Eye (tissue), 1 donor: ENCODE results near the gene LIPG.
"Not testable (repeated sequence)": the region's sequence is repeated elsewhere in the genome, so short reads cannot be mapped to it uniquely, and the experiment has no call there.

ENCODE experiments used
- DNase-seq: peaks from one replicate; pipeline ENCODE4 v3.0.0-alpha.2; 2015

LIPG gene

DNA sequence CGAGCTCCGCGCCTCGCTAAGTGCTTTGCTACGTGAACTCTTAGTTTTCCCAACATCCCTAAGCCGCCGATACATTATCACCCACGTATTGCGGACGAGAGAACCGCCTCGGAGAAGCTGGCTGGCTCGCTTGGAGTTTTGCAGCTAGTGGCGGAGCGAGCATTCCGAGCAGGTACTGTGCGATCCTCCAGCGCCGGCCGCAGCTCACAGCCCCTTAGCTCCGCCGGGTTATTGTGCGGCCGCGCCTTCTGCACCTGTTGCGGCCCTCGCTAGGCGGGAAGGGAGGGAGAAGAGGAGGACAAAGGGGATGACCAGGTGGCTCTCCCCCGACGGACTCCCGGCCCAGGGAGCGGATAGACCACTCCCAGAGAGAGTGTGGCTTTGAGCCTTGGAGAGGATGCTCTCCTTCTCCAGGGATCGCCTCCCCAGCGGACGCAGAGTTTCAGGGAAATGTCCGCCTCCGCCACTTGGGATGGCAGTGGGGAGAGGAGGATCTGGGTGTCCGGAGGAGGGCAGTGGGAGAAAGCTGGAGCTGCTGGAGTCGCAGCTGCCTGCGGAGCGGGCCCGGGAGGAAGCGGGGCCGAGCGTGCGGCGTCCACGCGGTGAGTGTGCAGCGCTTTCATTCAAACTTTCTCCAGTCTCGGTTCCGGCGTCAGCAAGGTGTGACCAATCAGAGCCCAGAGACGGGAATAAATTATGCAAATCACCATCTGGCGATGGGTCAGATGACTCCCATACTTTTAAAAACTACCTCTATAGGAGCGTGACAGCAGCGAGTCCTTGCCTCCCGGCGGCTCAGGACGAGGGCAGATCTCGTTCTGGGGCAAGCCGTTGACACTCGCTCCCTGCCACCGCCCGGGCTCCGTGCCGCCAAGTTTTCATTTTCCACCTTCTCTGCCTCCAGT, at the start of gene LIPG:
Gene LIPG, plus strand, starts transcription at position 769 of the 905 bp plus-strand sequence. CDS start 252 bp downstream, outside the sequence.
- peak; percentile 91 for DNase-seq

DNA sequence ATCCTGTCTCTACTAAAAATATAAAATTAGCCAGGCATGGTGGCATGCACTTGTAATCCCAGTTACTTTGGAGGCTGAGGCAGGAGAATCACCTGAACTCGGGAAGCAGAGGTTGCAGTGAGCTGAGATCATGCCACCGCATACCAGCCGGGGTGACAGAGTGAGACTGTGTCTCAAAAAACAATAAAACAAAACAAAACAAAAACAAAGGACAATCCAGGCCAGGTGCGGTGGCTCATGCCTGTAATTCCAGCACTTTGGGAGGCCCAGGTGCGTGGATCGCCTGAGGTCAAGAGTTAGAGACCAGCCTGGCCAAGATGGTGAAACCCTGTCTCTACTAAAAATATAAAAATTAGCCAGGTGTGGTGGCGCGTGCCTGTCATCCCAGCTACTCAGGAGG, 49.0 kb upstream of the LIPG start:
- DNase-seq: not testable (repeated sequence)

DNA sequence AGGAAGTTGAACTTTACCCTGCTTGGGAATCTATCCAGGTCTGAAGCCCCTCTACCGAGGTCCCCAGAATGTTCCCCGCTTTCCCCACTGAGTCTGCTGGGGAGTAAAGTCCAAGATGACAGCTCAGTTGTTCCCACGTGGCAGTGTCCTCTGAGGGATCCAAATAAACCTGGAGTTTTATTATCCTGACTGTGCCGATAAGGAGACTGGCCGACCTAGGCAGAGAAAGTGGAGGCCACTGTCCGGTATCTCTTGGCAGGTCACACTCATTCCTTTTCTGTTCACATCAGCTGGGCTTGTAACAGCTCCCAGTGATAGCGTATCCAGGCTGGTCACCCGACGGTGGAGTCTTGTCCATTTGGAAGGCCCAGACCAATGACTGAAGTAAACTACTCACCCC, 47.3 kb upstream of the LIPG start:
- DNase-seq: no peak

DNA sequence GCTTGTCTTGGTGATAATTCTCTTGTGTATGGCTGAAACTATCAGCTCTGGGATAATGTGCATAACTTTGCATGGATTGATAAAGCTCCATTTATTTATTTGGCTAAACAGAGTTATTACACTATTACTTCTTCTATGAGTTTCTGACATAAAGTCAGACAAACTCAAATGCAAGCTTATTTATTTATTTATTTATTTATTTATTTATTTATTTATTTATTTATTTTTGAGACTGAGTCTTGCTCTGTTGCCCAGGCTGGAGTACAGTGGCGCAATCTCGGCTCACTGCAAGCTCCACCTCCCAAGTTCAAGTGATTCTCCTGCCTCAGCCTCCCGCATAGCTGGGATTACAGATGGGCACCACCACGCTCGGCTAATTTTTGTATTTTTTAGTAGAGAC, 46.9 kb upstream of the LIPG start:
- DNase-seq: not testable (repeated sequence)

DNA sequence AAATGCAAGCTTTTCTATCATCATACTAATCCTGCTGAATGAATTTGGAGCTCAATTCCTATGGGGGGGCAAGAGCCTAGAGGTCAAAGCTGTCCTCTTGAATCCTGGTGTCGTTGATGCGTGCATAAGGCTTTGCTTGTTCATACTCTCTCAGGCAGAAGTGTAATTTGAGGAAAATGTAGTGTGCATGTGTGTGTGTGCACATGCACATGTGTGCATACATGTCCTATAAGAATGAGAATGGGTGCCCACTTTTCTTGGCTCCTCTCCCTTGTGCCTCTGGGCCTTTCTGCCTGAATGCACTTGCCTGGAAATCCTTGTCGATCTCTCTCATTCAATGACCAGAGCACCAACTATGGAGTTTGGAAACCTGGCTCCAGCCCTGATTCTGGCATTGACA, 46.3 kb upstream of the LIPG start:
- DNase-seq: peak; percentile 69

DNA sequence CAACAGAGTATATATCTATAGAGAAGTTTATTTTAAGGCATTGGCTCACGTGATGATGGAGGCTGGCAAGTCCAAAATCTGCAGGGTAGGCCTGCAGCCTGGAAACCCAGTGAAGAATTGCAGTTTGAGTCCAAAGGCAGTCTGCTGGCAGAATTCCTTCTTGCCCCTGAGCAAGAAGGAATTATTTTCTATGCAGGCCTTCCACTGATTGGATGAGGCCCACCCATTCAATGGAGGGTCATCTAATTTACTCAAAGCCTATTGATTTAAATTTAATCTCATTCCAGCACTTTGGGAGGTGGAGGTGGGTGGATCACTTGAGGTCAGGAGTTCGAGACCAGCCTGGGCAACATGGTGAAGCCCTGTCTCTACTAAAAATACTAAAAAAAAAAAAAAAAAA, 44.4 kb upstream of the LIPG start:
- no peak for DNase-seq

DNA sequence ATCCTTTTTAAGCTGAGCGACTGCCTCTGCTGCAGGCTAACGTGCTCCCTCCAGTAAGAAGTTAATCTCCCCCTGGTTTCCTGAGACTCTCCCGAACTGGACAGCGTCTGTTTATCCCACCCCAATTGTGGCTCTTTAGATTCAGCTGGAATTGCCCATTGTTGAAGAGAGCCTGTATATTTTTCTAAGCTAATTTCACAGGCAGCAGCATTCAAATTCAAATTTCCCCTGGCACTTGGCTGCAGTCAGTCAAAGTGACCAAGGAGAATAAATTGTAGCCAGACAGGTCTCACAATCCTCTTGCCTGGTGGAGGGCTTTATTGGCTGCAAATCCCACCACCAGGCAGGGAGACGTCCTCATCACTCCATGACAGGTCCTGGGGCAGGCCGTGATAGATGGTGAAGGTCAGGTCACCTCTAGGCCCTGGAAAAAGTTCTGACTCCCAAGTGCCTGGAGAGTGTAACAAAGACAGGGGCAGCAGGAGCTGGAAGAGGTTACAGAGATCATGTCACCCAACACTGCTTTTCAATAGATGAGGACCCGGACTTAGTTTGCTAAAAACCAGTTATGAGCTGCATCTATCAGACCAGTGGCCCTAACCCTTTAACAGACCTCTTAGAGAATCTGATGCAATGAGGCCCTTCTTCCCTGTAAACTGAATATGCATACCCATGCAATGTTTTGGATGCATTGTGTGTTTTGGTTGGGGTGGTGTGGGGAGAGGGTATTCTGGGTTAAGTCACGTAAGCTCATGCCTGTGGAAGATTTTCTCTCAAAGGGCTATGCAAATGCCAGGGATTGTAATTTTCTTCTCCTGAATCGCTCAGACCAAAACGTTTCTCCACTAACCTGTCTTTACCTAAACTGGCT, 42.5 kb upstream of the LIPG start:
- no peak for DNase-seq

DNA sequence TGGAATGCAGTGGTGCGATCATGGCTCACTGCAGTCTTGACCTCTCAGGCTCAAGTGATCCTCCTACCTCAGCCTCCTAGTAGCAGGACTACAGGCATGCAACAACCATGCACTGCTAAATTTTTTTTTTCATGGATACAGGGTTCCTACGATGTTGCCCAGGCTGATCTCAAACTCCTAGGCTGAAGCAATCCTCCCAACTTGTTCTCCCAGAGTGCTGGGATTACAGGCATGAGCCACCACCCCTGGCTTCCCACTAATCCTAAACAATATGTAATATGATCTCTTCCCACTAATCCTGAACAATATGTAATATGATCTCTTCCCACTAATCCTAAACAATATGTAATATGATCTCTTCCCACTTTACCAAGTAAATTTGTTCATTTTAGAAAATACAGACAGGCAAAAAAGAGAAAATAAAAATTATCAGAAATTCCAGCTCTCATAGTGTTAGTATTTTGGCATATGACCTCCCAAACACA, 41.2 kb upstream of the LIPG start:
- no peak for DNase-seq

DNA sequence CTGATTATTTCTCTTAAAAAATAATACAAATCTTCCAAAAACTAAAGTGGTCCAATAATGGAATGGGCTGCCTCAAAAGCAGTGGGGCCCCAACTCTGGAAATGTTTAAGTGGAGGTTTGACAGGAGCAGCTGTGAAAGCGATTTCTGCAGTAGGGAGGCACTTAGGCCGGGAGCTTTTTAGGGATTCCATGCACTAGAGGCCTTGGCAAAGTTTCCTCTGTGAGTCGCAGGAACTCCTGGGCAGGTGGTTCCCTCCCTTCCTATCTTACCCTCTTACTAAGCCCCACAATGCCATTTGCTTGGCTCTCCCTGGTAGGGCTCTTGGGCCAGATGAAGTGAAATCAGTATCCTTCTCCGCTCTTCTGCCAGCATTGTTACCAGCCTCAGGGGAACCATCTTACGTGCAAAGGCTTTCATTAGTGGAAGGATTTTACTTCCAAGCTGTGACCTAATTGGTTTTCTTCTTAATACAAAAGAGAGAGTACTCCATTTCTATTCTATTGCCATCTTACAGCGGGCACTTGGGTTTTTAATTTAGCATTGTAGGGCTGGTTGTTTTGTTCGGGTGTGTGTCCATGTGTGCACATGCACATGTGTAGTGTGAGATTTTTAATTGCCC, 40.5 kb upstream of the LIPG start:
- peak; percentile 37 for DNase-seq

DNA sequence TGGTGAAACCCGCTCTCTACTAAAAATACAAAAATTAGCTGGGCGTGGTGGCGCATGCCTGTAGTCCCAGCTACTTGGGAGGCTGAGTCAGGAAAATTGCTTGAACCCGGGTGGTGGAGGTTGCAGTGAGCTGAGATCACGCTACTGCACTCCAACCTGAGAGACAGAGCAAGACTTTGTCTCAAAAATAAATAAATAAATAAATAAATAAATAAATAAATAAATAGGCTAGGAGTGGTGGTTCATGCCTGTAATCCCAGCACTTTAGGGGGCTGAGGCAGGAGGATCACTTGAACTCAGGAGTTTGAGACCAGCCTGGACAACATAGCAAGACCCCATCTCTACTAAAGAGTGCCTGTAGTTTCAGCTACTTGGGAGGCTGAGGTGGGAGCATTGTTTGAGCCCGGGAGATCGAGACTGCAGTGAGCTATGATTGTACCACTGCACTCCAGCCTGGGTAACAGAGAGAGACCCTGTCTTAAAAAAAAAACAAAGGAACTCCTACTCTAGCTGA, 38.2 kb upstream of the LIPG start:
- not testable (repeated sequence) for DNase-seq

DNA sequence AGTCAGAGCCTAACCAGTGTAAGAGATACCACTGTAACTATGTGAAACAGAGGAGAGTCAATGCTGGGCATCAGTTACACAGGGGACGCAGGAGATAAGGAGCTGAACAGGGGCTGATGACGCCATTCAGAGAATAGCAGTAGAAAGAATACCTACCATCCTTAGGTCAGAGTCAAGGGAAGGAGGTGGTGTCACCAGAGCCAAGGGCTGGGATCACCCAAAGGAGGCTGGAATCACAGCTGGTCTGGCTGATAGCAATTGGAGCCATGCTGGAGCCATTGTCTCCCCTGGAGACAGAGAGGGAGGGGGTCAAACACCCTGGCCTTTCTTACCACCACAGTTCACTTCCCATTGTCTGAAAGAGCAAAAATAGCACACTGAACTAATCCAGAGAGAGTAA, 37.5 kb upstream of the LIPG start:
- DNase-seq: no peak

DNA sequence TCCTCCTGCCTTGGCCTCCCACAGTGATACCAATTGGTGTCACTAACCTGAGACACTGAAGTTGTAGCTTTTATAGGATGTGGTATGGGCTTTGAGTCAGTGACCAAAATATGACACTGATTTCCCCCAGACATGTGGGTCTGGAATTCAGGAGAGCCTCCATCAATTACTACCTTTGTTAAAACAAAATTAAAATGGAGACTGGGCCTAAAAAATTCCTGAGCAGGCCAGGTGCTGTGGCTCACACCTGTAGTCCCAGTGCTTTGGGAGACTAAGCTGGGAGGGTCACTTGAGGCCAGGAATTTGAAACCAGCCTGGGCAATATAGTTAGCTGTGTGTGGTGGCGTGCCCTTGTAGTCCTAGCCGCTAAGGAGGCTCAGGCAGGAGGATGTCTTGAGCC, 36.9 kb upstream of the LIPG start:
- DNase-seq: no peak

DNA sequence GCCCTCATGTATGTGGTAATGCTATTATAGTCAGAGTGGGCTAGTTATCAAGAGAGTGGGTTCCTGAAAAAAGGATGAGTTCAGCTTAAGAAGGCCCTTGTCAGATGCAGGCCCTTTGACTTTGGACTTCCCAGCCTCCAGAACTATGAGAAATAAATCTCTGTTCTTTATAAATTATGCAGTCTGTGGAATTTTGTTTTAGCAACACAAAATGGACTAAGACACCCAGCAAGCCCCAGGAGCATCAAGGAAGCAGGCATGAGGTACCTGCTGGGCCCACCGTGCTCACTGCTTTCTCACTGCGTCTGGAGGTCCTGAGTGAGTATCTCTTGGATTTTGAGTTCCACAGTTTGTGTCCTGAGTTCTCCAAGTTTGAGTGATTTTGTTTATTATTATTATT, 35.9 kb upstream of the LIPG start:
- DNase-seq: no peak

DNA sequence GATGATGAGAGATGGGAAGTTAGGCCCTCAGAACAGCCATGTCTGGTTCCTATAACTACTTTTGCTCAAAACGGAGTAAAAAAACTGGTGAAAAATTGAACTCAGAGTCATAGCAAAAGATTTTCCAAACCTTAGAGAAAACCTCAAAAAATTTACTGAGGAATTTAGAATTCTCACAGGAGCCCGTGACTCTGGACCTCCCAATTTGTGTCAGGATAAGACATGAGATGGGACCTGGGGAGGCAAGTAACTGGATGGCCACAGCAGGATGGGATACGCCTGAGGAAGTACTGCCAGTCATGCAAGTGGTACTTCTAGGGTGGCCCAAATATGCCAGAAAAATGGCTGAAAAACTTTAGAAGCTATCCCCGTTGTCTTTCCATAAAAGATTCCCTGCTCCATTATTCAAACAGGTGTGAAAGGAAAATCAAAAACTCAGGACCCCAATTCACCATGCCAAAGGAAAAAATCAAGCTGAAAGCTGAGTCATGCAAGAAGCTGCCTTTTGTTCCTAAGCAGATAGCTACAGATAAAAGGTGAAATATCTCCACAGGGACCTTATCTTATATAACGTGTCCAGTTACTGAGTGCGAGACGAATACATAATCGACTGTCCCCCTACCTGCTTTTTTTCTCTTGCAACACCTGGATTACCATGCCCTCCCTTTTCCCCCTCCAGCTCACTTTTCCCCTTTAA, 34.1 kb upstream of the LIPG start:
- DNase-seq: no peak

DNA sequence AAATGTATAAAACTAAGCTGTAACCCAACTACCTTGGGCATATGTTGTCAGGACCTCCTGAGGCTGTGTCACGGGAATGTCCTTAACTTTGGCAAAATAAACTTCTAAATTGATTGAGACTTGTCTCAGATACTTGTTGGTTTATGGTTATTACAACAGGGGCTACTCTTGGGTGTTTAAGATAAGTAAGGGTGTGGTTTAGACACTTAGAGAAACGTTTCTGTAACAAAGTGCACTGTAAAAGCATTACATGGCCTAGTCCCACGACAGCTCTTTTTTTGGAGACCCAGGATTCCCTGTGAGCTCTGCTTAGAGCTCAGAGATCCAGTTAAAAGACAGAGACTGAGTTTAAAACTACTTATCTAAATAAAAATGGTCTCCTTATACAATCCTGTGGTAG, 32.3 kb upstream of the LIPG start:
- DNase-seq: no peak

DNA sequence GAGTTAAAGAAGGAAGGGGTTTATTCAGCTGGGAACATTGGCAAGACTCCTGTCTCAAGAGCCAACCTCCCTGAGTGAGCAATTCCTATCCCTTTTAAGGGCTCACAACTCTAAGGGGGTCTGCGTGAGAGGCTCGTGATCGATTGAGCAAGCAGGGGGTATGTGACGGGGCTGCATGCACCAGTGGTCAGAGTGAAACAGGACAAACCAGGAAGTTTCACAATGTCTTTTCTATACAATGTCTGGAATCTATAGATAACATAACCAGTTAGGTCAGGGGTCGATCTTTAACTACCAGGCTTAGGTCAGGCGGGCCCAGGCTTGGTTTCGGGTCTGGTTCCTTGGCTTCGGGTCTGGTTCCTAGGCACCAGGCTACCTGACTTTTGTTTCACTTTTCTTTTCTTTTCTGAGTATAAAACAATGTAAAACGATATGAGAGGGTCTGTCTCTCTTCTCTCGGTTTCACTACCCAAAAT, 30.1 kb upstream of the LIPG start:
- DNase-seq: no peak

DNA sequence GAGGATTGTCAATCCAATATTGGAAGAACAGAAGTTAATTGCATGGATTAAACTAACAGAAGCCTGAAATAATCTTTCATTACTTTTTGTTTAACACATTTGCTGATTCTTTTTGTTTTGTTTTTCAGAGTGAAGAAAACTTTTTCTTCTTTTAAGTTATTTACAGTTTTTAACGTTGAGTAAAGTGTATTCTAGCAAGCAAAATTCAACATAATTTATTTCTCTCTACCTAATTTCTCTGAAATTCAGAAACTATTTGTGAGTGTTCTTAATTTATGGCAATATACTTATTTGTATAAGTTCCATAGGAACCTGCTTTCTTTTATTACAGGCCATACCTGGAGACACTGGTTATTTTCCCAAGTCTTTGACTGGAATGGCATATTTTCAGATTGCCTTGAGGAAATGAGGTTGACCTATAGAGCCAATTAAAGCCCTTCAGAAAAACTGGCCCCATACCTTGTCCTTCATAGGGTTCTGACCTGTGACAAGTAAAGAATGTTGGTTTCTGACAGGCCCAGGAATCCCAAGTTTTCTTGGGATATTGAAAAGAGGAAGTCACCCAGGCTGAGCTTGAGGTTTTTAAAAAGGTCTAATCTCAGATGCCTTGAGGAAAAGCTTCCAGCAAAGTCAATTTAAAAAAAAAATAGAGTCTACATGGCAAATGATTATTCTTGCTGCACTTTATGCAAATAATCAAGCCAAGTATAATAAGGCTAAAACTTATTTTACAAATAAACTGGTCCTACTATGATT, 26.8 kb upstream of the LIPG start:
- DNase-seq: no peak

DNA sequence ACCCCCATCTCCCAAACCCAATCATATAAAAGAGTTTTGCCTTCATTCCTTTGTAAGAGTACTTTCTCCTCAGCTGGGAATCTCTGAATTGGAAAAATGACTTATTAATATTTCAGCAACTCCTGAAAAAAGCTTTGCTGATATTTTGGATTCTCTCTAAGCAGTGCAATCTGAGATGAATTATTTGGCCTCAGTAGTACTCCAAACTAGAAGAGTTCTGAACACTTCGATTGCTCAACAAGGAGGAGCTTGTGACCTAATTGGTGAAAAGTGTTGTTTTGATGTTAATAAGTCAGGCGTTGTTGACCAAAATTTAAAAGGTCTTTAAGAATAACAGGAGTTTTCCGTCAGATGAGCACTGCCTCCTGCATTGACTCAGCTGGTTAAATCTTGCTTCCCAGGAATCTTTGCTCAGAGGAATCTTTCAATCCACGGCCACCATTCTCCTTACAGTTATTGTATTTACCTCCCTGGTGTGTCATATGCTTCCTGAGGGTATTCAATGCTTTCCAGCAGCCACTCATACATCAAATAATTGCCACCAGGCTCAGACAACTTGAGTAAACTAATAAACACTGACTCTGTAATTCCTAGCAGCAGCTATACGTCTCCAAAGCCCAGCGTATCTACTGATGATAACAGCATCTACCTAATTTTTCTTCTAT, 24.5 kb upstream of the LIPG start:
- DNase-seq: no peak

DNA sequence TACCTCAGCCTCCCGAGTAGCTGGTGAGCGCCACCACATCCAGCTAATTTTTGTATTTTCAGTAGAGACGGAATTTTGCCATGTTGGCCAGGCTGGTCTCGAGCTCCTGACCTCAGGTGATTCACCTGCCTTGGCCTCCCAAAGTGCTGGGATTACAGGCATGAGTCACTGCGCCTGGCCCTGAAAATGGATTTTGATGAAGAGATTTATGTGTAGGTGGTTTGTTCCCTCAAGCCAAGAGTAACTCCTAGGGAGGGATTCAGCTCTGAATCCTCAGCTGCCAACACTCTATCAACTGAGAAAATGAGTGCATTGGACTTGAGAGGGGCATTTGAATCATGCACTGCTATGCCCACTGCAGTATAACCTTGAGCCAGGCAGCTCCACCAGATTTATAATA, 17.5 kb upstream of the LIPG start:
- no peak for DNase-seq

DNA sequence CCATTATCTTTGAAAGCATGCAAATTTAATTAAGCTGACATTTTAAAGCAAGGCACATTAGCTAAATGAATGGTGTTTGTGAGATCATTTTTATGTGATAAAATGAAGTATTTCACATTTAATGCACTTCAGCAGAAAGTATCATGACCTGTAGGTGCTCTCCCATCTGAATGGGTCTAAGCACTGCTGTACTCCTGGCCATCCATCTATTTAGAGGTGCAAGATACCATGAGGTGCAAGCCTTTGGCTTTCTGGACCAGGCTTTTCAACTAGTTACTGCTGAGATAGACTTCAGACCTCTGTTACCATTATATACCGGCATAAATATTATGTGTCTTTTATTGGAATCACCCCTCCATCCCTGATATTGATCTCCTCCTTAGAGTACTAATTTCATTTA, 15.6 kb upstream of the LIPG start:
- no peak for DNase-seq

DNA sequence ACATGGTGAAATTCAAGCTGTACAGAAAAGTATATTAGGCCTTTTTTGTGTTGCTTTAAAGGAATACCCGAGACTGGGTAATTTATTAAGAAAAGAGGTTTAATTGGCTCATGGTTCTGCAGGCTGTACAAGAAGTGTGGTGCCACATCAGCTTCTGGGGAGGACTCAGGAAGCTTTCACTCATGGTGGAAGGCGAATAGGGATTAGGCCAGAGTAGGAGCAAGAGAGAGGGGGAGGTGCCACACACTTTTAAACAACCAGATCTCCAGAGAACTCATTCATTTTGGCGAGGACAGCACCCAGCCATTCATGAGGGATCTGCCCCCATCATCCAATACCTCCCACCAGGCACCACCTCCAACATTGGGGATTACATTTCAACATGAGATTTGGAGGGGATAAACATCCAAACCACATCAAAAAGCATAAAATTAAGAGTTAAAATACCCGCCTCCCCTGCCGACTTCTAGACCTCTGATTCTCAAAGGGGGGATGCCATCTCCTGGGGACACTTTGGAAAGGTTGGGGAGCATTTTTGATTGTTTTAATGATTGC, 15.1 kb upstream of the LIPG start:
- DNase-seq: no peak
